Measurements from ENCODE around the gene PJA2.

DNA sequence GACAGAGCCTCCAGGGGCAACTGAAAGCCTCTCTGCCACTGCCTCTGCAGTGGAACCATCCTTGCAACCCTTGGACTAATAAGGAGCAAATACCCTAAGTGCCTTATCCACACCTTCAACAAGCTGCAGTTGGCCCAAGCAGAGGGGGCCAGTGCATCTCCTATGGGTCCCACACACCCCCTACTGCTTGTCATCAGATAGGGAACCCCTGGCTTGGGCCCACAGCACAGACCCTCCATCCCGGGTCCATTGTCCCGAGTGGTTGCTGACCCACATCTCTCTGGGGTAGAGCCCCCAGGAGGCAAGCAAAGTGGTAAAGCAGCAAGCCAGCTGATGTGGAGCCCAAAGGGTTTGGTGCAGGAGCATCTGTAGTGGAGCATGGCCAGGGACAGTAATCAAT, 119.5 kb downstream of the PJA2 start:
- TF ChIP-seq, protein P1, sequence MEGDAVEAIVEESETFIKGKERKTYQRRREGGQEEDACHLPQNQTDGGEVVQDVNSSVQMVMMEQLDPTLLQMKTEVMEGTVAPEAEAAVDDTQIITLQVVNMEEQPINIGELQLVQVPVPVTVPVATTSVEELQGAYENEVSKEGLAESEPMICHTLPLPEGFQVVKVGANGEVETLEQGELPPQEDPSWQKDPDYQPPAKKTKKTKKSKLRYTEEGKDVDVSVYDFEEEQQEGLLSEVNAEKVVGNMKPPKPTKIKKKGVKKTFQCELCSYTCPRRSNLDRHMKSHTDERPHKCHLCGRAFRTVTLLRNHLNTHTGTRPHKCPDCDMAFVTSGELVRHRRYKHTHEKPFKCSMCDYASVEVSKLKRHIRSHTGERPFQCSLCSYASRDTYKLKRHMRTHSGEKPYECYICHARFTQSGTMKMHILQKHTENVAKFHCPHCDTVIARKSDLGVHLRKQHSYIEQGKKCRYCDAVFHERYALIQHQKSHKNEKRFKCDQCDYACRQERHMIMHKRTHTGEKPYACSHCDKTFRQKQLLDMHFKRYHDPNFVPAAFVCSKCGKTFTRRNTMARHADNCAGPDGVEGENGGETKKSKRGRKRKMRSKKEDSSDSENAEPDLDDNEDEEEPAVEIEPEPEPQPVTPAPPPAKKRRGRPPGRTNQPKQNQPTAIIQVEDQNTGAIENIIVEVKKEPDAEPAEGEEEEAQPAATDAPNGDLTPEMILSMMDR (conservative IDR thresholded peaks at IDR 0.05) = no peak
- TF ChIP-seq ZFX (IDR thresholded peaks at IDR 0.05) = no peak

All from C4-2B (cell line).